Activated gamma-delta T cell (primary cell): ENCODE results near the gene PLCD3.
"Not testable (repeated sequence)": the region's sequence is repeated elsewhere in the genome, so short reads cannot be mapped to it uniquely, and the experiment has no call there.

Experiments used
- DNase-seq: peaks from one replicate; lab custom pipeline; 2025; lab: John Stamatoyannopoulos, UW

PLCD3 gene

DNA sequence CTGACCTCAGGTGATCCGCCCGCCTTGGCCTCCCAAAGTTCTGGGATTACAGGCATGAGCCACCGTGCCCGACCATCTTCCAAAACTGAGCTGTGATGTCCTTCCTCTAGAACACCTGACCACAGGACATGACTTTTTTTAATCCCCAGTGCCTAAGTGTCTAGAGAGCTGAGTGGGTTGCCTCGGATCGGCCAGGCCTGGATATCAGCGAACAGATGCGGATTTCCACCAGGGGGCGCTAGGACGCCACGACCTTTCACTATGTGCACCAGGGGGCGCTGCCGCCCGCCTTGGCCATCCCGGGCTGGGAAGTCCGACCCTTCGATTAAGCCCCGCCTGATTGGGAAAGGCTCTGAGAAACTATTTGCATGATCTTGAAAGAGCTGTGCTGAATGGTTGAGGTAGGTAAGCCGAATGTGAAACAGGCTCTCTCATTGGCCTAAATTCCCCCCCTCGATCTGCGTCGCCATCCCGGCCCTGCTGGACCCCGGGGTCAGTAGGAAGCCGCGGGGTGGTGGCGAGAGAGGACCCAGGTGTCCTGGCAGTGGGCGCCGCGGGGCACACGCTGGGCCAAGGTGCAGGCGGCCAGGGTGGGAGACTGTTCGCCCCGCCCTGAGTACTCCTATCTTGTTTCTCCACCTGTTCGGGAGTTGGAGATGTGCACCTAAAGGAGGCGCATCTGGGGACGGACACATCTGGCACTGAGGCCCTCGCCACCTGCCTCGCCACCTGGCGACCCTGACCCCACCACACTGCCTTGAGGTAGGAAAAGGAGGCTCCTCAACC is 3.1 kb upstream of the PLCD3 start, which contains the start of gene ACBD4:
Gene ACBD4 (plus strand): TSS at position 496 of the 786 bp plus-strand sequence. CDS start 458 bp downstream, outside the sequence.
- DNase-seq = peak; percentile 83

GRCh38 chr17:45132572-45133463 is 503 bp upstream of the PLCD3 start:
- DNase-seq = peak; percentile 51

GRCh38 chr17:45131616-45132319 is 547 bp downstream of the PLCD3 start:
- no peak for DNase-seq

DNA sequence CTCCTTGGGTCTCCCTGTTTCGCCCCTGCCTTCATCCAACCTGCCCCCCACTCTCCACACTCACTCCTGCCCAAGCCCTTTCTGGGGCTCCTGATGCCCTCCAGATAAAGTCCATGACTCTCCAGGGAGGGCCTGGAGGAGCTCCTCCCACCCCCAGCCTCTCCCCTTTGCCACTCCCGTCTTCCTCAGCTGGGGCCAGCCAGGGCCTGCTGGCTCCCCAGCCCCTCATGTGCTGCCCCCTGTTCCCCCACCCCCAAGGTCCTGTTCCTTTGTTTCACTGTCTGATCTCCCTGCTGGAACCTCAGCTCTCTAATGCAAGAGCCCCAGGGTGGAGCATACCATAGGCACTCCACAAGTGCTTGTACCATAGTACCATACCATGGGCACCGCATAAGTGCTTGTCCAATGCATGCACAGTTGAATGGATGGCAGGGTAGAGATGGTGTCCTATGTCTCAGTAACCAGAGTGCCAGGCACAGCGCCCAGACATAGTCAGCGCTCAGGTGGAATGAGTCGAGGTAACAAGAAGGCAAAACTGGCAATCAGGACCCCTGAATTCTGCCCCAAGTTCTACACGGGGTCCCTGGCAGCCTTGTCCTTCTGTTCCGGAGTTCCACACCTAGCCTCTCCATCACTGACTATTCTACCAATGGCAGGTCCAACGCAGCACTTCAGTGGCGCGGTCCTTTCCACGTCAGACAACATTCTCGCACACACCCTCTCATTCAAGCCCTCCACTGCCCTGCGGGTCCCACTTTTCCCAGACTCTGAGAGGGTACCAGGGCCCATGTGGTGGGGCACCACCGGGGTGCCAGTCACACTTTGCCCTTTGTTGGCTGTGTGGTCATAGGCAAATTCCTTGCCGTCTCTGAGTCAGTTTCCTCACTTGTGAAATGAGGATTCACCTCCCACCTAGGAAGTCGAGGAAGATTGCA is 1.4 kb downstream of the PLCD3 start:
- no peak for DNase-seq

GRCh38 chr17:45129940-45130680 is 2.2 kb downstream of the PLCD3 start:
- no peak for DNase-seq

DNA sequence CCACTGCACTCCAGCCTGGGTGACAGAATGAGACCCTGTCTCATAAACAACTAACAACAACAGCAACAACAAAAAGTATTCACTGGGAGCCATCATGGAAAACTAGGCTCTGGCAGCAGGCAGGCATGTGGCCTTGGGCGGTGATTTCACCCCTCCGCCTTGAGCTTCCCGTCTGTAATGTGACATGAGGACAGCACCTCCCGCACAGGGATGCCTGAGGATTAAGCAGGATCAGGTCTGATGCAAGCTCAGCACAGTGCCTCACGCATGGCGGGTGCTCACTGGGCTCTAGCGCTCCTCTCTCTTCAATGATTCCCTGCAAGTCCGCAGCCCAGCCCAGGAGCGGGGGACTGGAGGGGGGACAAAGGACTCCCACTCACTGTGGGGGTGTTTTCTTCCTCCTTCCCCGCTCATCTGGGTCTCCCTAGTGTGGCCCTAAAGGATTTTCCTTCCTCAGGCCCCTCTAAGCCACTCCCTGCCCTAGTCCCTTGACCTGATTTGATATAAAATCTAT is 2.8 kb downstream of the PLCD3 start:
- no peak for DNase-seq

DNA sequence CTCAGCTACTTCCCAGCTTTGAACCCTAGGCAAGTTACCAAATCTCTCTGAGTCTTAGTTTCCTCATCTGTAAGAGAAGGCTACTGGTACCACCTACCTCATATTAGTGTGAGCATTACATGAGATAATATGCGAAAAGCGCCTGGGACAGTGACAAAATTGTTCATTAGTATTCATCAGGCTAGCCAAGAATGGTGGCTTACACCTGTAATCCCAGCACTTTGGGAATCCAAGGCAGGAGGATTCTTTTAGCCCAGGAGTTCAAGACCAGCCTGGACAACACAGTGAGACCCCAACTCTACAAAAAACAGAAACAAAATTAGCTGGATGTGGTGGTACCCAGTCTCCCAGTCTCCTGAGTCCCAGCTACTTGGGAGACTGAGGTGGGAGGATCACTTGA is 3.3 kb downstream of the PLCD3 start:
- DNase-seq = no peak

GRCh38 chr17:45128331-45128730 is 4.0 kb downstream of the PLCD3 start:
- DNase-seq = no peak

- no peak for DNase-seq
Measured at GRCh38 chr17:45127548-45128300, 4.6 kb downstream of the PLCD3 start.

DNA sequence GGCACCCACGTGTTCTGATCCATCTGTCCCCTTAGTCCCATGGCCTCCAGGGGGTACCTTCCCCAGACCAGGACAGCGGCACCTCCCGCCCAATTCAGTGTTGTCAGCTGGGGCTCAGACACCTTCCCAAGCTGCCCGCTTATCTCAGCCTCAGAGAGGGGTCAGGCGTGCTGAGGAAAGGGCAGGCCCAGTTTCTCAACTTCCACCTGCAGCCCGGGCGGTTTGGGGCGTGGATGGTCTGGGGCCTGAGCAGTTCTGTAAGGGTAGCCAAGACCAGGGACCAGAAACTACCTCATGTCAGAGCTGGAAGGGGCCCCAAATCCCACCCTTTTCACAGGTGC is 5.1 kb downstream of the PLCD3 start:
- DNase-seq = no peak

GRCh38 chr17:45125509-45125908 is 6.8 kb downstream of the PLCD3 start:
- DNase-seq = no peak

- DNase-seq = not testable (repeated sequence)
Measured at GRCh38 chr17:45124797-45125122, 7.6 kb downstream of the PLCD3 start.

GRCh38 chr17:45123930-45124796 is 8.2 kb downstream of the PLCD3 start:
- no peak for DNase-seq

- DNase-seq = no peak
Measured at GRCh38 chr17:45123076-45123770, 9.1 kb downstream of the PLCD3 start.

- DNase-seq = no peak
Measured at GRCh38 chr17:45121055-45121454, 11.3 kb downstream of the PLCD3 start.

DNA sequence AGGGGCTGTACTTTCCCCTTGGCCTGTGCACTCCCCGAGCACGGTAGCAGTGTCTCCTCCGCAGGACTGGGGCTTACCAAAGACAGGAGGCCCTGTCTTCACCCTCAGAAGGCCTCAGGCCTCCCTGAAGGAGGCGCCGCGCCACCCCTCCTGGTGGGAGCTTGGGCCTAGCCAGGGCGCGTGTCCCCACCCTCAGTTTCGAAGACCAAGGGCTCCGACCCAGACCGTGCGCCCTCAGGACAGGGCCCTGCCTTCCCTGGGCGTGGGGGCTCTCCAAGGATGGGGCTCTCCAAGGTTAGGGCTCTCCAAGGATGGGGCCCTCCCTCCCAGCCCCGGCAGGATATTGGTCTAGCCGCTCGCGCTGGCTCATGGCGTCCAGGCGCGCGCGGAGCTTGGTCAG is 11.8 kb downstream of the PLCD3 start:
- DNase-seq = no peak

- no peak for DNase-seq
Measured at GRCh38 chr17:45119964-45120363, 12.4 kb downstream of the PLCD3 start.

DNA sequence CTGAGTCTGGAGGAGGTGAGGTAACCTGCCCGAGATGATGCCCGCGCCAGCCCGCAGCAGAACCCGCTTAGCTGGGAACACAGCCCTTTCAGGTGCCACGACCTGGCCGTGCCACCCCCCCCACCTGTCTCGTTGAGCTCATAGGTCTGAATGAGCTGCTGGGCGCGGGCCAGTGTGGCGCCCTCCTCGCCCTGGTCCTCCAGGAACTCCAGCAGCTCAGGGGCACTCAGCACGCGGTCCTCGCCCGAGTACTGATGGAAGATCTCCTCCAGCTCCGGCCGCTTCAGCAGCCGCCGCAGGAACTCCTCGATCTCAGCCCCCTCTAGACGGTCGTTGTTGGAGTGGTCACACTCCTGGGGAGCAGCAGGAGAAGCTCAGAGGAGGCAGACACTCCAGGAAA is 13.6 kb downstream of the PLCD3 start:
- DNase-seq = no peak
